Trophoblast cell (in vitro differentiated cells and primary cell): ENCODE data around the gene CKMT1A.
"Not testable (repeated sequence)": the region's sequence is repeated elsewhere in the genome, so short reads cannot be mapped to it uniquely, and the experiment has no call there.

ENCODE experiments used
- DNase-seq, 2 donors: peaks; one replicate each; pipeline ENCODE4 v3.0.0-alpha.2; 2016
- H2AFZ ChIP-seq: 2 replicates; pipeline ENCODE4 v1.6.1; 2013; ENCODE audit warnings: low read length, moderate library complexity, mild to moderate bottlenecking; ENCODE audit not compliant: insufficient read depth, poor library complexity
- H2AK5ac ChIP-seq: 2 replicates; pipeline ENCODE4 v1.6.1; 2013; ENCODE audit warnings: mild to moderate bottlenecking, low read length
- H2BK120ac ChIP-seq: 2 replicates; pipeline ENCODE4 v1.6.1; 2013; ENCODE audit warnings: low read length, mild to moderate bottlenecking, moderate library complexity; ENCODE audit not compliant: insufficient read depth, poor library complexity
- H2BK12ac ChIP-seq: 2 replicates; pipeline ENCODE4 v1.6.1; 2013; ENCODE audit warnings: mild to moderate bottlenecking, low read length, moderate library complexity
- H2BK5ac ChIP-seq: 2 replicates; pipeline ENCODE4 v1.6.1; 2013; ENCODE audit warnings: low read length, low read depth, moderate library complexity, mild to moderate bottlenecking; ENCODE audit not compliant: poor library complexity
- H3K14ac ChIP-seq: 2 replicates; pipeline ENCODE4 v1.6.1; 2013; ENCODE audit warnings: mild to moderate bottlenecking, low read length
- H3K18ac ChIP-seq: 2 replicates; pipeline ENCODE4 v1.6.1; 2013; ENCODE audit warnings: mild to moderate bottlenecking, low read length
- H3K23ac ChIP-seq: 2 replicates; pipeline ENCODE4 v1.6.1; 2013; ENCODE audit warnings: low read length
- H3K27ac ChIP-seq: 2 replicates; pipeline ENCODE4 v1.5.1; 2013; ENCODE audit warnings: low read depth, mild to moderate bottlenecking, inconsistent platforms, low read length, moderate library complexity
- H3K27me3 ChIP-seq: 2 replicates; pipeline ENCODE4 v1.6.1; 2013; ENCODE audit warnings: inconsistent platforms, mild to moderate bottlenecking, low read length, moderate library complexity; ENCODE audit not compliant: insufficient read depth
- H3K36me3 ChIP-seq, 2 experiments: 1 replicate in 1 of 2; 2 replicates in 1 of 2; pipeline ENCODE4 v1.6.1; 2013; ENCODE audit warnings: low read length in 2 of 2, mild to moderate bottlenecking in 2 of 2, moderate library complexity in 1 of 2; ENCODE audit not compliant: insufficient read depth in 2 of 2, control insufficient read depth in 1 of 2
- H3K4ac ChIP-seq: 2 replicates; pipeline ENCODE4 v1.6.1; 2013; ENCODE audit warnings: low read depth, mild to moderate bottlenecking, low read length, moderate library complexity
- H3K4me1 ChIP-seq, 2 experiments: 1 replicate in 1 of 2; 2 replicates in 1 of 2; pipeline ENCODE4 v1.6.1; 2013; ENCODE audit warnings: low read length in 2 of 2, mild to moderate bottlenecking in 2 of 2, moderate library complexity in 1 of 2; ENCODE audit not compliant: insufficient read depth in 2 of 2, control insufficient read depth in 1 of 2
- H3K4me2 ChIP-seq: 2 replicates; pipeline ENCODE4 v1.6.1; 2013; ENCODE audit warnings: inconsistent platforms, mild to moderate bottlenecking, low read length, moderate library complexity
- H3K4me3 ChIP-seq: 2 replicates; pipeline ENCODE4 v1.5.1; 2013; ENCODE audit warnings: mild to moderate bottlenecking, low read depth, low read length, inconsistent platforms
- H3K79me1 ChIP-seq: one replicate; pipeline ENCODE4 v1.6.1; 2013; ENCODE audit warnings: low read length
- H3K79me2 ChIP-seq: 2 replicates; pipeline ENCODE4 v1.6.1; 2013; ENCODE audit warnings: low read length, mild to moderate bottlenecking; ENCODE audit not compliant: control insufficient read depth, insufficient read depth, poor library complexity
- H3K9ac ChIP-seq: 2 replicates; pipeline ENCODE4 v1.6.1; 2013; ENCODE audit warnings: mild to moderate bottlenecking, low read length
- H3K9me3 ChIP-seq: 2 replicates; pipeline ENCODE4 v1.6.1; 2013; ENCODE audit warnings: low read depth, mild to moderate bottlenecking, control low read depth, inconsistent platforms, low read length; ENCODE audit not compliant: insufficient read depth
- H4K12ac ChIP-seq: 2 replicates; pipeline ENCODE4 v1.6.1; 2013; ENCODE audit warnings: low read depth, mild to moderate bottlenecking, low read length, moderate library complexity
- H4K8ac ChIP-seq: 2 replicates; pipeline ENCODE4 v1.6.1; 2013; ENCODE audit warnings: low read depth, mild to moderate bottlenecking, low read length, moderate library complexity
- H4K91ac ChIP-seq: one replicate; pipeline ENCODE4 v1.6.1; 2013; ENCODE audit warnings: low read depth, mild to moderate bottlenecking, low read length, moderate library complexity
- WGBS: extraction: QIAGEN DNeasy Blood & Tissue Kit; methylation state at CpG from one replicate; pipeline ENCODE4 v1.1.7; 2013; ENCODE audit warnings: missing lambda C conversion rate; ENCODE audit not compliant: insufficient read length, insufficient coverage; ENCODE audit errors: extremely low coverage; 5-methylcytosine and 5-hydroxymethylcytosine counted together

CKMT1A gene

DNA sequence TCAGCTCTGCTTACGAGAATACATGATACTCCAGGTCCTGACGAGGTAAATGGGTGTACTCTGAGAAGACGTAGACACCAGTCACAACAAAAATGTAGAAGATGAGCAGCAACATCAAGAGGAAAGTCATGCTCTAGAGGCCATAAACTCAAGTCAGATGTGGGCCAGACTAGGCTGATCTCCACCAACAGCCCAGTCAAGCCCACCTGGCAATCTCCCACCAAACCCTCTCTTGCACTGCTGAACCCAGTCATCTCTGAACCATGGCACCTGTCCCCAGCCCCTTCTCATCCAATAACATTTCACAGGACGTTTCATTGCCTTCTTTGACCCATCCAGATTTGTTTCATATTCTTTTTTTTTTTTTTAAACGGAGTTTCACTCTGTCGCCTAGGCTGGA, 41.8 kb downstream of the CKMT1A start:
- H2BK12ac ChIP-seq, result no peak overlapping the region
- no peak overlapping the region for H4K91ac ChIP-seq
- no peak overlapping the region for H2AK5ac ChIP-seq
- H3K79me2 ChIP-seq, result no peaks in the 10 kb centered on the region
- no peak overlapping the region for H3K18ac ChIP-seq
- no peak overlapping the region for H3K4me3 ChIP-seq
- no peak overlapping the region for H3K27ac ChIP-seq
- H3K79me1 ChIP-seq, result no peaks in the 10 kb centered on the region
- no CpG with 5 or more reads among the region's 6 CpGs for WGBS
- no peaks in the 10 kb centered on the region for H3K9me3 ChIP-seq
- H4K12ac ChIP-seq, result no peak overlapping the region
- no peak overlapping the region for H3K23ac ChIP-seq
- no peak for DNase-seq
- no peak overlapping the region for H3K9ac ChIP-seq
- no peak overlapping the region for H2BK120ac ChIP-seq
- H2BK5ac ChIP-seq, result no peak overlapping the region
- H3K4ac ChIP-seq, result no peak overlapping the region
- no peaks in the 10 kb centered on the region for H3K27me3 ChIP-seq
- H4K8ac ChIP-seq, result no peak overlapping the region
- H2AFZ ChIP-seq, result no peak overlapping the region
- H3K14ac ChIP-seq, result no peak overlapping the region
- no peaks in the 10 kb centered on the region for H3K36me3 ChIP-seq
- H3K4me1 ChIP-seq, result no peaks in the 10 kb centered on the region
- no peak overlapping the region for H3K4me2 ChIP-seq

DNA sequence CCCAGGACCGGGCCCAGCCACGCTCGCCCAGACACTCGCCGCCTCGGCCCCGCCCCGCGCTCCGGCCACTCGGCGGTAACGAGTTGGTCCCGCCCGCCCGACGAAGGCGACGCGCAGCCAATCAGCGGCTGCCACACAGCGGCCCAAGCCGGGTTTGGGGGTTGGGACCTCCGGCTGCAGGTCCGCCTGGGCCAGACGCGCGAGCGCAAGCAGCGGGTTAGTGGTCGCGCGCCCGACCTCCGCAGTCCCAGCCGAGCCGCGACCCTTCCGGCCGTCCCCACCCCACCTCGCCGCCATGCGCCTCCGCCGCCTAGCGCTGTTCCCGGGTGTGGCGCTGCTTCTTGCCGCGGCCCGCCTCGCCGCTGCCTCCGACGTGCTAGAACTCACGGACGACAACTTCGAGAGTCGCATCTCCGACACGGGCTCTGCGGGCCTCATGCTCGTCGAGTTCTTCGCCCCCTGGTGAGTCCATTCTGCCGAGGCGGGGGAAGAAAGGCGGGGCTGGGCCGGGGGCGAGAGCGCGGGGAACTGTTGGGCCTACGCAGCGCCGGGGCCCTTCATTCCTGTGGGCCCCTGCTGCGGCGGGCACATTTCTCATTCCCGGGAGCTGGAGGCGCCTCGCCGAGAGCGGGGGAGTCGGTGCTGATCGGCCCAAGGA, 52.7 kb downstream of the CKMT1A start, which contains the start of gene PDIA3:
TSS of gene PDIA3 (plus strand) at position 194 of the 658 bp plus-strand sequence. CDS start at position 296, 102 bp downstream.
- H3K79me2 ChIP-seq, result peaks cover 17% of the 10 kb centered on the region
- H3K79me1 ChIP-seq, result peaks cover 13% of the 10 kb centered on the region

DNA sequence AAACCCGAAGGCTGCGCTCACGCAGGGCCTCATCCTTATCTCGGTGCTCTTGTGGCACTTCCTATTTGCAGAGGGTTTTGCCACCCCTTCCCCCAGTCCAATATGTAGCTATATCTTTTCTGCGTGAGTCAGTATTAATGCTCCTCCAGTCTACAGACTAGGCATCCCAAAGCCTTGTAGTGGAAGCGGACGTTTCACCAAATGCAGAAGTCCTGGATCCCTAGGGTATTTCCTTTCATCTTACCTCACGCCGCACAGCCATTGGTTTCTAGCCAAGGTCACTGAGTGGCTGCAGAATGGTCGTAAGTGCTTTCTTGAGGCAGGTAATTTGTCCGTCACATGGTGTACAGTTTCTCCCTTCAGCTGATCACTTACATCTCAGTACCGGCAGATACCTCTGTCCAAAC, 53.2 kb downstream of the CKMT1A start:
- peak overlapping the region; percentile 71 for H3K27ac ChIP-seq
- H3K9me3 ChIP-seq, H2AK5ac ChIP-seq, H2BK12ac ChIP-seq, H3K27me3 ChIP-seq, H3K23ac ChIP-seq, H3K36me3 ChIP-seq, H3K4me1 ChIP-seq: not testable (repeated sequence)
- H3K14ac ChIP-seq, result peak overlapping the region; percentile 95
- peak overlapping the region; percentile 89 for H3K9ac ChIP-seq
- H2BK5ac ChIP-seq, result peak overlapping the region; percentile 88
- H4K12ac ChIP-seq, result peak overlapping the region; percentile 96
- H3K79me1 ChIP-seq, result peaks cover 13% of the 10 kb centered on the region
- DNase-seq, result peak; percentile 12 to 42
- H2BK120ac ChIP-seq, result peak overlapping the region; percentile 96
- peak overlapping the region; percentile 90 for H2AFZ ChIP-seq
- H3K4ac ChIP-seq, result peak overlapping the region; percentile 90
- peak overlapping the region; percentile 72 for H3K4me2 ChIP-seq
- H3K18ac ChIP-seq, result peak overlapping the region; percentile 100
- peak overlapping the region; percentile 89 for H4K8ac ChIP-seq
- no CpG with 5 or more reads among the region's 12 CpGs for WGBS
- H3K79me2 ChIP-seq, result peaks cover 17% of the 10 kb centered on the region
- H4K91ac ChIP-seq, result peak overlapping the region; percentile 96
- H3K4me3 ChIP-seq, result peak overlapping the region; percentile 92

More for the DNA sequence above, 52.7 kb downstream of the CKMT1A start, which contains the start of gene PDIA3:
- not testable (repeated sequence) for H3K4me1 ChIP-seq, H3K27me3 ChIP-seq, H3K36me3 ChIP-seq, H3K23ac ChIP-seq, H3K9me3 ChIP-seq
- Histone ChIP-seq H3K4me3 (peak within 1 kb of the TSS; percentile 92), H3K4me2 (peak within 1 kb of the TSS; percentile 78), H4K91ac (peak within 1 kb of the TSS; percentile 96), H4K12ac (peak within 1 kb of the TSS; percentile 96), H3K27ac (peak within 1 kb of the TSS; percentile 71), H4K8ac (peak within 1 kb of the TSS; percentile 99), H3K4ac (peak within 1 kb of the TSS; percentile 92), H2AK5ac (peak within 1 kb of the TSS; percentile 77), H3K18ac (peak within 1 kb of the TSS; percentile 100), H2BK12ac (peak within 1 kb of the TSS; percentile 64), H2AFZ (peak within 1 kb of the TSS; percentile 95), H3K14ac (peak within 1 kb of the TSS; percentile 95), H2BK5ac (peak within 1 kb of the TSS; percentile 88), H3K9ac (peak within 1 kb of the TSS; percentile 89), H2BK120ac (peak within 1 kb of the TSS; percentile 96)
- no CpG with 5 or more reads among the region's 84 CpGs for WGBS
- peak; percentile 93 for DNase-seq

DNA sequence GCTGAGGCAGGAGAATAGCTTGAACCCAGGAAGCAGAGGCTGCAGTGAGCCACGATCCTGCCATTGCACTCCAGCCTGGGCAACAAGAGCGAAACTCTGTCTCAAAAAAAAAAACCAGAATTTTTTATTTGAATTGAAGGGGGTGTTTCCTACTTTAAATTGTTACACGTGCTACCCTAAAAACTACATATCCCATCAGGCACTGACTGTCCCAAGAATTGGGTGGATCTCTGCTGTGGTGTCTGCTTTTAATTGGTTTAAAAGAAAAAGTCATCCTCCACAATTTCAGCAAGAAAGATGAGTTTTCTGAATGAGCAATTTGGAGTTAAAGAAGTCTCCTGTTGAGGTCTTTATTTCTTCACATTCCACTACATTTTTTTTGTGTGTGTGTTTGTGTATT, 54.7 kb downstream of the CKMT1A start:
- Histone ChIP-seq H4K91ac (no peak overlapping the region), H3K4me3 (no peak overlapping the region), H3K79me1 (peaks cover 13% of the 10 kb centered on the region), H4K8ac (no peak overlapping the region), H3K18ac (no peak overlapping the region), H2AFZ (no peak overlapping the region), H2AK5ac (no peak overlapping the region), H3K27ac (no peak overlapping the region), H3K23ac (no peak overlapping the region), H3K4me1 (peaks cover 0 to 7% of the 10 kb centered on the region in 2 experiments), H3K36me3 (peaks cover 9 to 12% of the 10 kb centered on the region in 2 experiments), H2BK5ac (no peak overlapping the region), H3K79me2 (peaks cover 21% of the 10 kb centered on the region), H3K9ac (no peak overlapping the region), H3K27me3 (no peaks in the 10 kb centered on the region), H4K12ac (no peak overlapping the region), H2BK120ac (no peak overlapping the region), H3K4me2 (peak overlapping the region; percentile 12), H3K14ac (no peak overlapping the region), H2BK12ac (no peak overlapping the region), H3K9me3 (no peaks in the 10 kb centered on the region), H3K4ac (peak overlapping the region; percentile 94)
- no CpG with 5 or more reads among the region's 3 CpGs for WGBS
- DNase-seq, result no peak
